Prostate gland (tissue), 2 donors: Measurements from ENCODE around the gene ZDHHC11.

Experiments used
- POLR2A ChIP-seq: fragments of 450-650 bp; IDR thresholded peaks from one replicate; pipeline ENCODE4 v1.6.1; 2016; ENCODE audit warnings: antibody characterized with exemption, mild to moderate bottlenecking
- POLR2AphosphoS5 ChIP-seq: sonication (generic); formaldehyde crosslinking; IDR thresholded peaks from one replicate; pipeline ENCODE4 v1.6.1; 2017; ENCODE audit warnings: antibody characterized with exemption
- TF ChIP-seq, protein P1 (sequence below), 4 experiments: fragments of 200-600 bp in 2 of 4; fragments of 450-650 bp in 2 of 4; sonication (generic) in 2 of 4; IDR thresholded peaks; 1 replicate in 3 of 4; 2 replicates in 1 of 4; pipeline ENCODE4 v1.5.1; 2016 to 2019; ENCODE audit warnings: antibody characterized with exemption in 4 of 4, mild to moderate bottlenecking in 2 of 4, moderate library complexity in 2 of 4

DNA sequence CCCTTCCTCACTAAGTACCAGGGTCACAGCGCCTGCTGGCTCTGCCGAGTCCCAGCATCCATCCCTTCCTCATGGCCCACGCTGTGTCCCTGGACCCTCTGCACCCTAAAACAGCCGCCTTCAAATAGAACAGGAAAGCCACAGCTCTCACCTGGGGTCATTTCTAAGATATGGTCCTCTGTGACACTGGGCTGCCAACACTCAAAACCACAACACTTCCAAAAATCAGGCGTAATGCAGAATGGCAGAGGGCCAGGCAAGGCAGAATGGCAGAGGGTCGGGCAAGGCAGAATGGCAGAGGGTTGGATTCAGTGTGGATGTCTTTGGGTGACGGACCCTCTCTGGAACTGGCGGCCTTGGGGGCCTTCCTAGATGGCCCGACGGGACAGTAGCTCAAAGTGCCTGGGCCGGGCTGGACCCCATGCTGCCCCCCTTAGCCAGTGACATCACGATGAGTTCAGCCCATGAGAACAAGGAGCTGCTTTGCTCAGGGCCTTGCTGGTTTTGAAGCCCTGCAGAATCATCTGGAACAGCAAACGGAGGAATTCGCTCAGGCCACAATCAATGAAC, 101.6 kb downstream of the ZDHHC11 start:
- TF ChIP-seq, protein P1, sequence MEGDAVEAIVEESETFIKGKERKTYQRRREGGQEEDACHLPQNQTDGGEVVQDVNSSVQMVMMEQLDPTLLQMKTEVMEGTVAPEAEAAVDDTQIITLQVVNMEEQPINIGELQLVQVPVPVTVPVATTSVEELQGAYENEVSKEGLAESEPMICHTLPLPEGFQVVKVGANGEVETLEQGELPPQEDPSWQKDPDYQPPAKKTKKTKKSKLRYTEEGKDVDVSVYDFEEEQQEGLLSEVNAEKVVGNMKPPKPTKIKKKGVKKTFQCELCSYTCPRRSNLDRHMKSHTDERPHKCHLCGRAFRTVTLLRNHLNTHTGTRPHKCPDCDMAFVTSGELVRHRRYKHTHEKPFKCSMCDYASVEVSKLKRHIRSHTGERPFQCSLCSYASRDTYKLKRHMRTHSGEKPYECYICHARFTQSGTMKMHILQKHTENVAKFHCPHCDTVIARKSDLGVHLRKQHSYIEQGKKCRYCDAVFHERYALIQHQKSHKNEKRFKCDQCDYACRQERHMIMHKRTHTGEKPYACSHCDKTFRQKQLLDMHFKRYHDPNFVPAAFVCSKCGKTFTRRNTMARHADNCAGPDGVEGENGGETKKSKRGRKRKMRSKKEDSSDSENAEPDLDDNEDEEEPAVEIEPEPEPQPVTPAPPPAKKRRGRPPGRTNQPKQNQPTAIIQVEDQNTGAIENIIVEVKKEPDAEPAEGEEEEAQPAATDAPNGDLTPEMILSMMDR (IDR thresholded peaks at IDR 0.05) = no peak
- no peak for TF ChIP-seq POLR2A
- TF ChIP-seq POLR2AphosphoS5 = no peak
